DOHH2 (cell line): ENCODE results near the gene G2E3.

Experiments
- H3F3A ChIP-seq: fragments of 200-600 bp; sonication (generic), shearing (Covaris generic); 2 replicates; pipeline ENCODE4 v1.6.0; 2016; ENCODE audit warnings: antibody characterized with exemption, mild to moderate bottlenecking; ENCODE audit not compliant: control insufficient read depth, insufficient read depth
- H3K27ac ChIP-seq: fragments of 200-600 bp; sonication (generic); 2 replicates; pipeline ENCODE4 v1.5.1; 2014; ENCODE audit warnings: low read depth, mild to moderate bottlenecking, low read length, moderate library complexity
- H3K27me3 ChIP-seq: fragments of 200-600 bp; sonication (generic); 2 replicates; pipeline ENCODE4 v1.6.1; 2014; ENCODE audit warnings: mild to moderate bottlenecking, low read length, mixed read lengths; ENCODE audit not compliant: control insufficient read depth
- H3K36me3 ChIP-seq: fragments of 200-600 bp; sonication (generic); 2 replicates; pipeline ENCODE4 v1.6.1; 2014; ENCODE audit warnings: mild to moderate bottlenecking, low read length, moderate library complexity, mixed read lengths; ENCODE audit not compliant: control insufficient read depth
- H3K4me1 ChIP-seq: fragments of 200-600 bp; sonication (generic); 2 replicates; pipeline ENCODE4 v1.6.1; 2014; ENCODE audit warnings: mild to moderate bottlenecking, low read length, mixed read lengths; ENCODE audit not compliant: control insufficient read depth
- H3K4me2 ChIP-seq: fragments of 200-600 bp; sonication (generic); 2 replicates; pipeline ENCODE4 v1.6.0; 2014; ENCODE audit warnings: mild to moderate bottlenecking, low read length, moderate library complexity
- H3K4me3 ChIP-seq: fragments of 200-600 bp; sonication (generic); 2 replicates; pipeline ENCODE4 v1.5.1; 2014; ENCODE audit warnings: mild to moderate bottlenecking, low read length, mixed read lengths
- H3K79me2 ChIP-seq: fragments of 200-600 bp; sonication (generic); 2 replicates; pipeline ENCODE4 v1.6.1; 2014; ENCODE audit warnings: mild to moderate bottlenecking, low read length, mixed read lengths; ENCODE audit not compliant: control insufficient read depth
- H3K9me2 ChIP-seq: fragments of 200-600 bp; sonication (generic); replicated peaks from 2 replicates; pipeline ENCODE4 v1.6.1; 2014; ENCODE audit warnings: mild to moderate bottlenecking, low read length, mixed read lengths; ENCODE audit not compliant: control insufficient read depth
- H3K9me3 ChIP-seq: fragments of 200-600 bp; sonication (generic); 2 replicates; pipeline ENCODE4 v1.6.1; 2014; ENCODE audit warnings: antibody characterized with exemption, low read length, mixed read lengths; ENCODE audit not compliant: control insufficient read depth, insufficient read depth
- H4K20me1 ChIP-seq: fragments of 200-600 bp; sonication (generic); 2 replicates; pipeline ENCODE4 v1.6.0; 2014; ENCODE audit warnings: low read depth, mild to moderate bottlenecking, antibody characterized with exemption, low read length, moderate library complexity; ENCODE audit not compliant: control insufficient read depth, insufficient read depth
- CTCF ChIP-seq: fragments of 200-600 bp; sonication (generic); IDR thresholded peaks from one replicate; pipeline ENCODE4 v1.5.1; 2014; ENCODE audit warnings: antibody characterized with exemption, mild to moderate bottlenecking, low read depth, low read length; ENCODE audit not compliant: poor library complexity, severe bottlenecking
- EZH2phosphoT487 ChIP-seq: fragments of 200-600 bp; sonication (generic); IDR thresholded peaks from 2 replicates; pipeline ENCODE4 v1.6.1; 2017; ENCODE audit warnings: borderline replicate concordance, mild to moderate bottlenecking, antibody characterized with exemption, low read length, moderate library complexity, mixed read lengths

The G2E3 gene

GRCh38 chr14:30569216-30569902 is 10.4 kb downstream of the G2E3 start:
- H3F3A ChIP-seq, result no peaks in the 10 kb centered on the region
- H3K27ac ChIP-seq, result no peak overlapping the region
- H3K4me2 ChIP-seq, result no peak overlapping the region
- peaks cover 41% of the 10 kb centered on the region for H3K4me1 ChIP-seq
- H3K27me3 ChIP-seq, result no peaks in the 10 kb centered on the region
- H3K79me2 ChIP-seq, result peaks cover 100% of the 10 kb centered on the region
- H4K20me1 ChIP-seq, result peaks cover 7% of the 10 kb centered on the region; the same call in 1 of the 2 replicates
- H3K36me3 ChIP-seq, result peaks cover 36% of the 10 kb centered on the region
- no peak overlapping the region for H3K4me3 ChIP-seq
- no peak for TF ChIP-seq EZH2phosphoT487
- H3K9me3 ChIP-seq, result no peaks in the 10 kb centered on the region; the same call in 1 of the 2 replicates
- no peaks in the 10 kb centered on the region for H3K9me2 ChIP-seq

- Histone ChIP-seq H3K9me3 (no peaks in the 10 kb centered on the region; the same call in 1 of the 2 replicates), H3F3A (no peaks in the 10 kb centered on the region), H3K9me2 (no peaks in the 10 kb centered on the region), H3K27ac (no peak overlapping the region), H3K79me2 (peaks cover 100% of the 10 kb centered on the region), H3K4me1 (peaks cover 41% of the 10 kb centered on the region), H4K20me1 (peaks cover 7% of the 10 kb centered on the region; the same call in 1 of the 2 replicates), H3K4me3 (no peak overlapping the region), H3K4me2 (no peak overlapping the region), H3K36me3 (peaks cover 35% of the 10 kb centered on the region), H3K27me3 (no peaks in the 10 kb centered on the region)
- no peak for TF ChIP-seq CTCF
Measured at GRCh38 chr14:30569903-30570226, 10.9 kb downstream of the G2E3 start.

- Histone ChIP-seq H3K79me2 (peaks cover 100% of the 10 kb centered on the region), H3K4me2 (no peak overlapping the region), H4K20me1 (peaks cover 7% of the 10 kb centered on the region; the same call in 1 of the 2 replicates), H3K9me2 (no peaks in the 10 kb centered on the region), H3F3A (no peaks in the 10 kb centered on the region), H3K36me3 (peaks cover 34% of the 10 kb centered on the region), H3K4me3 (no peak overlapping the region), H3K9me3 (no peaks in the 10 kb centered on the region), H3K4me1 (peaks cover 38% of the 10 kb centered on the region), H3K27me3 (no peaks in the 10 kb centered on the region), H3K27ac (no peak overlapping the region)
- TF ChIP-seq EZH2phosphoT487 (no peak), CTCF (no peak)
Measured at GRCh38 chr14:30572237-30572636, 13.3 kb downstream of the G2E3 start.

- peaks cover 100% of the 10 kb centered on the region for H3K79me2 ChIP-seq
- TF ChIP-seq CTCF (no peak), EZH2phosphoT487 (no peak)
- no peaks in the 10 kb centered on the region for H3K9me2 ChIP-seq
- H3K27ac ChIP-seq, result no peak overlapping the region
- peaks cover 38% of the 10 kb centered on the region for H3K36me3 ChIP-seq
- H3K9me3 ChIP-seq, result no peaks in the 10 kb centered on the region
- no peaks in the 10 kb centered on the region for H3F3A ChIP-seq
- no peaks in the 10 kb centered on the region for H3K27me3 ChIP-seq
- H3K4me3 ChIP-seq, result no peak overlapping the region
- peaks cover 7% of the 10 kb centered on the region; the same call in 1 of the 2 replicates for H4K20me1 ChIP-seq
- no peak overlapping the region for H3K4me2 ChIP-seq
- H3K4me1 ChIP-seq, result peaks cover 36% of the 10 kb centered on the region
Measured at GRCh38 chr14:30572771-30573170, 13.8 kb downstream of the G2E3 start.
